OCI-LY7 (cell line): ENCODE measurements around the gene RPS19. TPM values are rescaled to one million over a fixed set of nuclear protein-coding genes. Genes with fewer than 3 reads are reported as not detected.

Source experiments
- BruUV-seq: library from RNA; stranded (reverse); fragments of 400-500 nt; replicated peaks from 2 replicates; lab custom pipeline; 2021; lab: Mats Ljungman, UMichigan
- CTCF ChIA-PET: fragments of 300-600 bp; sonication (Branson Sonifier 250); formaldehyde crosslinking; loops from one replicate; lab custom pipeline; 2022; ENCODE audit warnings: antibody characterized with exemption; ENCODE audit not compliant: unreplicated experiment; lab: Charles Lee
- POLR2A ChIA-PET: fragments of 300-600 bp; sonication (Branson Sonifier 250); formaldehyde crosslinking; loops from one replicate; lab custom pipeline; 2022; ENCODE audit warnings: antibody characterized with exemption; lab: Charles Lee
- DNase-seq: peaks from one replicate; pipeline ENCODE4 v3.0.0-alpha.2; 2015; ENCODE audit warnings: low spot score
- H2AFZ ChIP-seq: fragments of 200-600 bp; sonication (generic), shearing (Covaris generic); 2 replicates; pipeline ENCODE4 v1.6.1; 2014; ENCODE audit warnings: mild to moderate bottlenecking, antibody characterized with exemption, low read length, moderate library complexity
- H3K27ac ChIP-seq: fragments of 200-600 bp; sonication (generic); 2 replicates; pipeline ENCODE4 v1.5.1; 2014; ENCODE audit warnings: mixed run types, low read depth, mild to moderate bottlenecking, moderate library complexity, low read length, inconsistent platforms; ENCODE audit not compliant: poor library complexity, severe bottlenecking
- H3K36me3 ChIP-seq: fragments of 200-600 bp; sonication (generic); 2 replicates; pipeline ENCODE4 v1.6.1; 2014; ENCODE audit warnings: mild to moderate bottlenecking, antibody characterized with exemption, low read length, moderate library complexity, mixed read lengths; ENCODE audit not compliant: insufficient read depth
- H3K4me1 ChIP-seq: fragments of 200-600 bp; sonication (generic); 2 replicates; pipeline ENCODE4 v1.5.1; 2014; ENCODE audit warnings: mild to moderate bottlenecking, low read length; ENCODE audit not compliant: insufficient read depth, poor library complexity, severe bottlenecking
- H3K4me2 ChIP-seq: fragments of 200-600 bp; sonication (generic); 2 replicates; pipeline ENCODE4 v1.6.1; 2014; ENCODE audit warnings: mild to moderate bottlenecking, low read length
- H3K4me3 ChIP-seq: fragments of 200-600 bp; sonication (generic); 2 replicates; pipeline ENCODE4 v1.5.1; 2014; ENCODE audit warnings: mild to moderate bottlenecking, low read depth, low read length; ENCODE audit not compliant: poor library complexity, severe bottlenecking
- H3K79me2 ChIP-seq: fragments of 200-600 bp; sonication (generic); 2 replicates; pipeline ENCODE4 v1.6.1; 2016; ENCODE audit warnings: low read depth, mild to moderate bottlenecking, low read length, moderate library complexity, mixed read lengths; ENCODE audit not compliant: insufficient read depth
- H3K9me2 ChIP-seq: fragments of 200-600 bp; sonication (generic); 2 replicates; pipeline ENCODE4 v1.6.1; 2016; ENCODE audit warnings: mild to moderate bottlenecking, low read length, mixed read lengths; ENCODE audit not compliant: insufficient read depth
- H3K9me3 ChIP-seq: fragments of 200-600 bp; sonication (generic); 2 replicates; pipeline ENCODE4 v1.6.1; 2014; ENCODE audit warnings: mild to moderate bottlenecking, mixed run types, low read length, mixed read lengths
- H4K20me1 ChIP-seq: fragments of 200-600 bp; sonication (generic); 2 replicates; pipeline ENCODE4 v1.6.1; 2014; ENCODE audit warnings: mild to moderate bottlenecking, antibody characterized with exemption, low read length, moderate library complexity, mixed read lengths; ENCODE audit not compliant: insufficient read depth
- CTCF ChIP-seq: fragments of 200-600 bp; sonication (generic); conservative IDR thresholded peaks from 2 replicates; pipeline ENCODE4 v1.5.1; 2014; ENCODE audit warnings: mild to moderate bottlenecking, antibody characterized with exemption, low read length, moderate library complexity, mixed read lengths
- EZH2phosphoT487 ChIP-seq: fragments of 200-600 bp; sonication (generic); IDR thresholded peaks from 2 replicates; pipeline ENCODE4 v1.6.1; 2018; ENCODE audit warnings: low read depth, borderline replicate concordance, mild to moderate bottlenecking, mixed run types, antibody characterized with exemption, low read length, moderate library complexity, mixed read lengths
- intact Hi-C: fragments of 100-400 bp; cut with micrococcal nuclease; formaldehyde crosslinking; loops from one replicate; pipeline ENCODE4 v1.10.0; 2022; ENCODE audit not compliant: unreplicated experiment
- total RNA-seq, 2 experiments: library from RNA; depleted of rRNA in 1 of 2; stranded (reverse); fragments of >200 nt in 1 of 2; shearing (Covaris generic) in 1 of 2; gene quantifications; 2 replicates each; pipeline ENCODE4 v1.2.3, GENCODE V29; 2014 to 2022

Gene RPS19
- total RNA-seq, 2 experiments from 2014 or later, result 3,803 to 4,414 TPM

GRCh38 chr19:41907994-41908615 is 48.0 kb downstream of the RPS19 start:
- POLR2A ChIA-PET, result no interaction called here
- no peaks in the 10 kb centered on the region for H4K20me1 ChIP-seq
- no peaks in the 10 kb centered on the region for H3K79me2 ChIP-seq
- DNase-seq, result no peak
- no peak overlapping the region for H3K4me3 ChIP-seq
- BruUV-seq, result no TSS peak
- no peaks in the 10 kb centered on the region for H3K9me3 ChIP-seq
- TF ChIP-seq EZH2phosphoT487, result no peak
- TF ChIP-seq CTCF, result no peak
- no peak overlapping the region for H3K27ac ChIP-seq
- peaks cover 44% of the 10 kb centered on the region for H3K36me3 ChIP-seq
- CTCF ChIA-PET, result no interaction called here
- H3K4me1 ChIP-seq, result peaks cover 13% of the 10 kb centered on the region
- H2AFZ ChIP-seq, result no peak overlapping the region
- no peaks in the 10 kb centered on the region for H3K9me2 ChIP-seq
- H3K4me2 ChIP-seq, result no peak overlapping the region
- intact Hi-C loops, result no loop called here

- Histone ChIP-seq H2AFZ (no peak overlapping the region), H3K4me3 (no peak overlapping the region), H3K36me3 (peaks cover 36% of the 10 kb centered on the region), H3K27ac (no peak overlapping the region), H3K79me2 (no peaks in the 10 kb centered on the region), H3K4me1 (peaks cover 13% of the 10 kb centered on the region), H3K9me3 (no peaks in the 10 kb centered on the region), H4K20me1 (no peaks in the 10 kb centered on the region), H3K9me2 (no peaks in the 10 kb centered on the region), H3K4me2 (no peak overlapping the region)
- ChIA-PET POLR2A (no interaction called here), CTCF (no interaction called here)
- no TSS peak for BruUV-seq
- intact Hi-C loops, result no loop called here
- no peak for DNase-seq
- TF ChIP-seq EZH2phosphoT487 (no peak), CTCF (no peak)
Observed at GRCh38 chr19:41908724-41909464, 48.8 kb downstream of the RPS19 start.

- peaks cover 28% of the 10 kb centered on the region for H3K36me3 ChIP-seq
- H3K4me2 ChIP-seq, result no peak overlapping the region
- peaks cover 13% of the 10 kb centered on the region for H3K4me1 ChIP-seq
- no peaks in the 10 kb centered on the region for H3K9me2 ChIP-seq
- POLR2A ChIA-PET, result no interaction called here
- no peaks in the 10 kb centered on the region for H4K20me1 ChIP-seq
- H3K9me3 ChIP-seq, result no peaks in the 10 kb centered on the region
- BruUV-seq, result no TSS peak
- no peaks in the 10 kb centered on the region for H3K79me2 ChIP-seq
- CTCF ChIA-PET, result no interaction called here
- intact Hi-C loops, result no loop called here
- no peak overlapping the region for H2AFZ ChIP-seq
- H3K4me3 ChIP-seq, result no peak overlapping the region
- H3K27ac ChIP-seq, result no peak overlapping the region
- no peak for TF ChIP-seq CTCF
- TF ChIP-seq EZH2phosphoT487, result no peak
- no peak for DNase-seq
Observed at GRCh38 chr19:41909706-41910105, 49.7 kb downstream of the RPS19 start.
